ENCODE results near the gene PDK4.

Gene PDK4

GRCh38 chr7:95619517-95619916, 23.2 kb upstream of the PDK4 start:
- DNase-seq (ENCODE audit: low read depth): no peak
- no peak overlapping the region for H3K4me3 ChIP-seq (ENCODE audit: low read length)
- no peak for TF ChIP-seq CTCF (conservative IDR thresholded peaks at IDR 0.05; ENCODE audit: low read depth, low read length)

- no peak overlapping the region for H3K4me3 ChIP-seq (ENCODE audit: low read length)
- no peak for TF ChIP-seq CTCF (conservative IDR thresholded peaks at IDR 0.05; ENCODE audit: low read depth, low read length)
- no peak for DNase-seq (ENCODE audit: low read depth)
Observed at GRCh38 chr7:95614442-95614940, 18.2 kb upstream of the PDK4 start.

- no peak for DNase-seq (ENCODE audit: low read depth)
- no peak for TF ChIP-seq CTCF (conservative IDR thresholded peaks at IDR 0.05; ENCODE audit: low read depth, low read length)
- no peak overlapping the region for H3K4me3 ChIP-seq (ENCODE audit: low read length)
Observed at GRCh38 chr7:95611224-95611623, 14.9 kb upstream of the PDK4 start.

GRCh38 chr7:95609277-95609971, 13.1 kb upstream of the PDK4 start:
- H3K4me3 ChIP-seq (ENCODE audit: low read length): no peak overlapping the region
- no peak for TF ChIP-seq CTCF (conservative IDR thresholded peaks at IDR 0.05; ENCODE audit: low read depth, low read length)
- DNase-seq (ENCODE audit: low read depth): no peak

- H3K4me3 ChIP-seq (ENCODE audit: low read length): no peak overlapping the region
- DNase-seq (ENCODE audit: low read depth): peak; percentile 89
- TF ChIP-seq CTCF (conservative IDR thresholded peaks at IDR 0.05; ENCODE audit: low read depth, low read length): no peak
Observed at GRCh38 chr7:95608359-95609173, 12.2 kb upstream of the PDK4 start.

GRCh38 chr7:95607561-95607960, 11.2 kb upstream of the PDK4 start:
- no peak overlapping the region for H3K4me3 ChIP-seq (ENCODE audit: low read length)
- TF ChIP-seq CTCF (conservative IDR thresholded peaks at IDR 0.05; ENCODE audit: low read depth, low read length): no peak
- no peak for DNase-seq (ENCODE audit: low read depth)

All from retinal pigment epithelial cell (primary cell).